ENCODE data around the gene MCM9.

- TF ChIP-seq, protein P1, sequence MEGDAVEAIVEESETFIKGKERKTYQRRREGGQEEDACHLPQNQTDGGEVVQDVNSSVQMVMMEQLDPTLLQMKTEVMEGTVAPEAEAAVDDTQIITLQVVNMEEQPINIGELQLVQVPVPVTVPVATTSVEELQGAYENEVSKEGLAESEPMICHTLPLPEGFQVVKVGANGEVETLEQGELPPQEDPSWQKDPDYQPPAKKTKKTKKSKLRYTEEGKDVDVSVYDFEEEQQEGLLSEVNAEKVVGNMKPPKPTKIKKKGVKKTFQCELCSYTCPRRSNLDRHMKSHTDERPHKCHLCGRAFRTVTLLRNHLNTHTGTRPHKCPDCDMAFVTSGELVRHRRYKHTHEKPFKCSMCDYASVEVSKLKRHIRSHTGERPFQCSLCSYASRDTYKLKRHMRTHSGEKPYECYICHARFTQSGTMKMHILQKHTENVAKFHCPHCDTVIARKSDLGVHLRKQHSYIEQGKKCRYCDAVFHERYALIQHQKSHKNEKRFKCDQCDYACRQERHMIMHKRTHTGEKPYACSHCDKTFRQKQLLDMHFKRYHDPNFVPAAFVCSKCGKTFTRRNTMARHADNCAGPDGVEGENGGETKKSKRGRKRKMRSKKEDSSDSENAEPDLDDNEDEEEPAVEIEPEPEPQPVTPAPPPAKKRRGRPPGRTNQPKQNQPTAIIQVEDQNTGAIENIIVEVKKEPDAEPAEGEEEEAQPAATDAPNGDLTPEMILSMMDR (IDR thresholded peaks at IDR 0.05; ENCODE audit: low read length) = no peak
- no peak for TF ChIP-seq EZH2 (IDR thresholded peaks at IDR 0.05; ENCODE audit: borderline replicate concordance, low read length)
These were observed 119.5 kb downstream of the MCM9 start for GRCh38 chr6:118815495-118815894.
